ENCODE results near the gene SERPINB1.
"Not testable (repeated sequence)": the region's sequence is repeated elsewhere in the genome, so short reads cannot be mapped to it uniquely, and the experiment has no call there.

The SERPINB1 gene

DNA sequence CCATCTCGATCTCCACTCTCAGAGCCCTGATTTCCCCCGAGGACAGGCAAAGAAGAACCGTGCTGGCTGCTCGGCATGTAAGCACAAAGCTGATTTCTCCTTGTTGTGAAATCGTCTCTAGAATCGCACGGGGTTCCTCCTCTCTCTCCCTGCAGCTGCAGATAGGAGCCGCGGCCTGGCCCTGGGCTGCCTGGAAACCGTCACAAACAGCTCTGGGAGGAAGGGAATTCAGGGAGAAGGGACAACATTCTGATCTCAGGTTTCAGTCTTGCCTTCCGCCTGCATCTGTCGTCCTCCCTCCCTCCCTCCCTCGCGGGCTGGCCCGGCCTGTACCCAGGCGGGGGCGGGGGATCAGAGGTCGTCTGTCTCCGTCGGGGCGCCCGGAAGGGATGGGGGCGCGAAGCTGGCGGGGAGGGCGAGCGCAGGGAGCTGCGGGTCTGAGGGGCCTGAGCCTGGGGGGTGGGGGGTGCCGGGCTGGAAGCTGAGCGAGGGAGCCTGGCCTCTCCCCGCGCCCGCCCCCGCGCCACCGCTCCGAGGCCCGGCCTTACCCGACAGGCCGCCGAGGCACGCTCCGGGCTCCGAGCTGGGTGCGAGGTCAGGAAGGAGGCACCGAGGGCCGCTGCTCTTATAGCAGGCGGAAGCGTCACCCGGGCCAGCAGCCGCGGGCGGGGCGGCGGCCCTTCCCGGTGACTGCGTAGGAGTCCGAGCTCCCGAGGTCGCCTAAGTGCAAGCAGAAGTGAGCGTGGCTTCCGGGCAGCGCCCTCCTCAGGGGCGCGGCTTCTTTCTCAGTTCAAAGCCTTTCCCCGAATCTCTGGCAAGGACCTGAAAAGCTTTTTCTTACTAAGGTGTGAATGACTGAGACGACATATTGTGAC lies at the start of gene SERPINB1:
Gene SERPINB1 (minus strand): TSS at position 600 of the 875 bp plus-strand sequence. CDS start 1,277 bp downstream, outside the sequence.
- DNase-seq = peak; percentile 69 to 74

DNA sequence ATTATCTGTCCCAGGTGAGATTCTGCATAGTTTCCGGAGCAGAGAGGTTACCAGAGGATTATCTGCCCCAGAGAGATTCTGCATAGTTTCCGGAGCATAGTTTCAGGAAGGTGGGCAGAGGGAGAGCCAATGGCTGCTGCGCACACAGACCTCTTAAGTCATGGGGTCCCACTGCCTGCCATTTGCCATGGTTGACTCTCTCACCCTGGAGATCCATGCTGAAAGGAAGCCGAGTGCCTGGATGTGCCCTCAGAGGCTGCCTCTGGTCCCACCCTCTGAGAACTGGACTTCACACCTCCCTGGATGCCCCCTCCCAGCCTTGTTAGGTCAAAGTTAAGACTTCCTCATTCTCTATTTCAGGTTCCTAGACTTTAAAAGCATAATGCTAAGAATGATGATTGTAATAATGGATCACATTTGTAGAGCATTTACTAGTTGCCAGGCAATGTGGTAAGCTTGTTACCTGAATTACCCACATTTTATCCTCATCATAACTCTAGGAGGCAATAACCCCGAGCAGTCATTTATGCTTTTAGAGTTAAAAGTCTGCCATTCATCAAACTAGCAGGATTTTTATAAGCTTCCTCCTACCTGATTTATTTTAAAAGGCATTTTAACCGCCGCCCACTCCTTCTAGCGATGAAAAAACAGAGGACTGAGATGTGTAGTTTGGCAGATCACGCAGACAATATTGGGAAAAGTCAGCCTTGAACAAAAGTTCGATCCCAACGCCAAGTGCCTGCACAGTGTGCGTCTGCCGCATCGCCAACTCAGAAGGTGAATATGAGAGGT lies 49.5 kb upstream of the SERPINB1 start:
- DNase-seq = no peak

DNA sequence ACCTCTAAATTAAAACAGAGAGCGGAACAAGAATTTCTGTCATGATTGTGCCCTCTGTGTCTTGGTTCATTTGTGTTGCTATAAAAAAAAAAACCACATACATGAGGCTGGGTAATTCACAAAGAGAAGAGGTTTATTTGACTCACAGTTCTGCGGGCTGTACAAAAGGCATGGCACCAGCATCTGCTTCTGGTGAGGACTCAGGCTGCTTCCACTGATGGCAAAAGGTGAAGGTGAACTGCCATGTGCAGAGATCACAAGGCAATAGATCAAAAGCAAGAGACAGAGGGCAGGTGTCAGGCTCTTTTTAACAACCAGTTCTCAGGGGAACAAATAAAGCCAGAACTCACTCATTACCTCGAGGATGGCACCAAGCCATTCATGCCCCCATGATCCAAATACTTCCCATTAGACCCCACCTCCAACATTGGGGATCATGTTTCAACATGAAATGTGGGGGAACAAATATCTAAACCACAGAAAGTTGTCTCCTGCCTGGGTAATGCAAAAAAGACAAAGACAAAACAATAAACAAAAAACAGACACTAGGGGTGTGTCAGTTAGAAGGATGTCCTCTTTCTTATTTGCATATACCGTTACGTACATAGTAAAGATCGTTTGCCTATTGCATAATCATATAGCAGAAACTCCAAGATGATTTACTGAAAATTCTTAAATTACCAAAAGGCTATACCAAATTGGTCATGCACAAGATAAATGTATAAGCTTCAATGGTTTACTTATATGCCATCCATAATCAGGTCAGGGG lies 44.5 kb upstream of the SERPINB1 start:
- DNase-seq = no peak

DNA sequence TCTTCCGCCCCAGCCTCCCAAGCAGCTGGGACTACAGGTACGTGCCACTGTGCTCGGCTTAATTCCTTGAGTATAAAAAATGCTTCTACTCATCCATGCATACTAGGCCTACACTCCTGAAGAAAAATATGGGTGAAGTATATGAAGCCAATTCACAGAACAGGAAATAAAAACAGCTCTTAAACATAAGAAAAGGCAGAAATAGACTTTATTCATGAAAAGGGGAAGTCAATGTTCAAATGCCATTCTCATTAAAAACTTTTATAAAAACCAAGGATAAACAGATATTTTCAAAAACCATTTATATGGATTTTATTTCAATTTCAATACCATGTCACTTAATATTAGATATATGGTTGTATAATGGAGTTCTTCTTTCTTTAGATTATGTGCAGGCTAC lies 43.1 kb upstream of the SERPINB1 start:
- no peak for DNase-seq

DNA sequence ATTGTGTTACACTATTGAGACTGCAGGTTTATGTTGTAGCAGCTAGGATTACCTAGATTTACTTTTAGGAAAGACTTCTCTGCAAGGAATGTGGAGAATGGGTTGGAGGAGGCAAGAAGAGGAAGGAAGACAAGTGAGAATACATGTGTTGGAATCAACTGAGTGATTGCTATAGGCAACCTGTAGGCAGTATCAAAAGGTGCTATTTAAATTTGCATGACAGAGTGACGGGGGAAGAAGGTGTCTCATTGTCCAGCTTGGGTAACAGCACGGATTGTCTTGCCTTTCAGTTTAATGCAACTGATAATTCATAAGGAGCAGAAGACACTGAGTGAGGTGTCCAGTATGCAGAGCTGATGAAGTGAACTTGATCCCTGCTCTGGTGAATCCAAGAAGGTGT lies 42.0 kb upstream of the SERPINB1 start:
- DNase-seq = no peak

DNA sequence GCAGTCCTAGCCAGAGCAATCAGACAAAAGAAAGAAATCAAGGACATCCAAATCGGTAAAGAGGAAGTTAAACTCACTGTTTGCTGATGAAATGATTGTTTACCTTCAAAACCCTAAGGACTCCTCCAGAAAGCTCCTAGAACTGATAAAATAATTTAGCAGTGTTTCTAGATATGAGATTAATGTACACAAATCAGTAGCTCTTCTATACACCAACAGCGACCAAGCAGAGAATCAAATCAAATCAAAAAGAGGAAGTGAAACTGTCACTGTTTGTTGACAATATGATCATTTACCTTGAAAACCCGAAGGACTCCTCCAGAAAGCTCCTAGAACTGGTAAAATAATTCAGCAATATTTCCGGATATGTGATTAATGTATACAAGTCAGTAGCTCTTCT lies 39.8 kb upstream of the SERPINB1 start:
- DNase-seq = no peak

DNA sequence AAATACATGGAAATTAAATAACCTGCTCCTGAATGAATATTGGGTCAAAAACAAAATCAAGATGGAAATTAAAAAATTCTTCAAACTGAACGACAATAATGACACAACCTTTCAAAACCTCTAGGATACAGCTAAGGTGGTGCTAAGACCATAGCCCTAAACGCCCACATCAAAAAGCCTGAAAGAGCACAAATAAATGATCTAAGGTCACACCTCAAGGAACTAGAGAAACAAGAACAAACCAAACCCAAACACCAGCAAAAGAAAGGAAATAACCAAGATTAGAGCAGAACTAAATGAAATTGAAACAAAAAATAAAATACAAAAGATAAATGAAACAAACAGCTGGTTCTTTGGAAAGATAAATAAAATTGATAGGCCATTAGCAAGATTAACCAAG lies 38.5 kb upstream of the SERPINB1 start:
- not testable (repeated sequence) for DNase-seq

DNA sequence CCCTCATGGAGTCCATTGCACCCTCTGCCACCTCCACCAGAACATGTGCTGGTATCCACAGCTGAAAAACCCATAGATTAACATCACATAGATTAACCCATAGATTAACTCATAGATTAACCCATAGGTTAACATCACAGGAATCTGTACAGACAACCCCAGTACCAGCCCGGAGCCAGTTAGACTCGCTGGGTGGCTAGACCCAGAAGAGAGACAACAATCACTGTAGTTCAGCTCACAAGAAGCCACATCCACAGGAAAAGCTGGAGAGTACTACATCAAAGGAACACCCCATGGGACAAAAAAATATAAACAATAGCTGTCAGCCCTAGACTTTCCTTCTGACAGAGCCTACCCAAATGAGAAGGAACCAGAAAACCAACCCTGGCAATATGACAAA lies 36.3 kb upstream of the SERPINB1 start:
- DNase-seq = no peak

DNA sequence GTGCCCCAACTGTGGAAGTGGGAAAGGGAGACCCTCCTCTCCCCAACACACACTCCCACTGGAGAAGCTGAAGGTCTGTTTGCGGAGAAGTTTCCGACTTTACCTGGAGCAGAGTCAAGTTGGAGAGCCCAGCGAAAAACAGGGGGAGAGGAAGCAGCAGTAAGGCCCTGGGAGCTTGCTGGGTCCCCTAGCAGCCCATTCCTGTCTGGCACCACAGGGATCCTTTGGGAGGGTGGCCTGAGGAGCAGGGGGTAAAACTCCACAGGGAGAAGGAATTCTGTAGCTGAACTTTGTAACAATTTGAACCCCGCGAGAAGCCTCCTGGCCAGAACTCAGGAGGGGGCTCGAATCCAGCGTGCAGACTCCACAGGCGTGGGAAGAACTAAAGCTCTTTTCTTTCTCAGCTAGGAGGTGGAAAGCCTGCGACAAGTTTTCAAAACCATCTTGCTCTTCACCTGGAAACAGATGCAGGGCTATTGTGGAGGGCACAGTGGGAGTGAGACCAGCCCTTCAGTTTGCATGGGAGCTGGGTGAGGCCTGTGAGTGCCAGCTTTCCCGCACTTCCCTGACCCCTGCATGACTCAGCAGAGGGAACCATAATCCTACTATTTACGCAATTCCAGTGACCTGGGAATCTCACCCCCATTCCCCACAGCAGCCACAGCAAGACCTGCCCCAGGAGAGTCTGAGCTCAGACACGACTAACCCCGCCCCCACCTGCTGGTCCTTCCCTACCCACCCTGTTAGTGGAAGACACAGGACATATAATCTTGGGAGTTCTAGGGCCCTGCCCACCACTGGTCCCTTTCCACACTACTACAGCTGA lies 35.6 kb upstream of the SERPINB1 start:
- no peak for DNase-seq

DNA sequence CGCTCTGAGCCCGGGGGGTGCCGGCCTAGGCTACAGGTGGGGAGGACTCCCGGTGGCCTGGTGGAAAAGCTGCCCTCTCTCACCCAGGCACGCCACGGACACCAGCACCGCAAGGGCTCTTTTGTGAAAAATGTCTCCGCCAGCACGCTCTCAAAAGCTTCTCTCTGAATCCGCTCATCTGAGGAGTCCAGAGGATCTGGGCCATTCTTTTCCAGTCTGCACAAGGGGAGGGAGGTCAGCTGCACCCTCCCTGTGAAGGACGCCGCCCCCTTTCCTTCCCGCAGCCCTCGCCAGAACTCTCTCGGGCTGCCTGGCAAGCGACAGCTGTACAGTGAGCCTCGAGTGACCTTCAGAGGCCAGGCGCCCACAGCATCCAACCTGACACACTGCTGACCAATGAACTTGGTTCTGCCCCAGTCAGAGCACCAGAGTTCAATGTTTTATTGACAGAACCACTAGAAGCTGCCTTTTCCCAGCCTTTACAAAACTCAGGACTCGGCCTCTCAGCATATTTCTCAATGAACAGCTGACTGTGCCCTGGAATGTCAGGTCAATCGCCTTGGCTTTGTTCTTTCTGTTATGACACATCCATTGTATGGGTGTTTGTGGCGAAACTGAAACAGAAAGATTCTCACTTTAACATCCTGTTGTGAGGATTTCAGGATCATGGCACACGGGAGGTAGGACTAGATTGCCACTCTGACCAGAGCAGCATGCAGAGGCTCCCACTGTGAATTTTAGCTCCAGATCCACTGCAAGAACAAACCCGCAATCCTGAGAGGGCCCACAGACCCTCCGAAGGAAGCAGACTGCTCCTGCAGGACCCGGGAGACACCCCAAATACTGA lies 34.8 kb upstream of the SERPINB1 start:
- no peak for DNase-seq

DNA sequence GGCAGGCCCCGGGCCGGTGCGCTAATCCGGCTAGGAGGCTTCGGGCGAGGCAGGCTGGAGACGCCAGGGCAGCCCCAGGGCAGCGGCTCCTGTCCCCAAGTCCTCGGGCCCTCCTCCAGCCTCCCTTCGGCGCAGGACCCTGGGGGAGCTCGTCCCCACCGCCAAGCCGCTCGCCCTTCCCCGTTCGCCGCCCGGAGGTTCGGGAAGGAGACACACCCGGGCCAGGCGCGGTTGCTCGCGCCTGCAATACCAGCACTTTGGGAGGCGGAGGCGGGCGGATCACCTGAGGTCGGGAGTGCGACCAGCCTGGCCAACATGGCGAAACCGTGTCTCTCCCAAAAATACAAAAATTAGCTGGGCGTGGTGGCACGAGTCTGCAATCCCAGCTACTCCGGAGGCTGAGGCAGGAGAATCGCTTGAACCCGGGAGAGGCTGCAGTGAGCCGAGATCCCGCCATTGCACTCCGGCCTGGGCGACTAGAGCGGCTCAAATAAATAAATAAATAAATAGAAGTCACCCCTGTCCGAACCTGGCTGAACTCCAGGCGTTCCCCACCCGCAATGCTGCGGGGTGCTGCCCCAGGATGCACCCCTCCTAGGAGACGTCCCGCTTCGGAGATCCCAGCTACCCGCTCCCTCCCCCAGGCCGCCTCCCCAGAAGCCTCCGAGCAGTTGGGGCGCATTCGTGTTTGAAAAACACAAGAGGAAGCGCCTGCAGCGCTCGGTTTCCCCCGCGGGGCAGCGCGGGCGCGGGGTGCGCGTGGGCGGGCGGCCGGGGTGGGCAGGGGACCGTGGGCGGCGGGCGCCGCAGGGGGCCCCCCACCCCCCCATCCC lies 33.9 kb upstream of the SERPINB1 start:
- DNase-seq = peak; percentile 39 to 43

DNA sequence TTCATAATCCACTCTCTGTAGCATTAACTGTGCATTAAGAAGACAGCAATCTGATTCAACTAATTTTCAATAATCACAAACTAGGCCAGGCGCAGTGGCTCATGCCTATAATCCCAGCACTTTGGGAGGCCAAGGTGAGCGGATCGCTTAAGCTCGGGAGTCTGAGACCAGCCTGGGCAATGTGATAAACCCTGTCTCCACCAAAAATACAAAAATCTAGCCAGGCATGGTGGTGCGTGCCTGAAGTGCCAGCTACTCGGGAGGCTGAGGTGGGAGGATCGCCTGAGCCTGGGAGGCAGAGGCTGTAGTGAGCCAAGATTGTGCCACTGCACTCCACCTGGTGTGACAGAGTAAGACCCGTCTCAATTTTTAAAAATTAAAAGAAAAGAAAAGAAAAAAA lies 32.0 kb upstream of the SERPINB1 start:
- DNase-seq = no peak

DNA sequence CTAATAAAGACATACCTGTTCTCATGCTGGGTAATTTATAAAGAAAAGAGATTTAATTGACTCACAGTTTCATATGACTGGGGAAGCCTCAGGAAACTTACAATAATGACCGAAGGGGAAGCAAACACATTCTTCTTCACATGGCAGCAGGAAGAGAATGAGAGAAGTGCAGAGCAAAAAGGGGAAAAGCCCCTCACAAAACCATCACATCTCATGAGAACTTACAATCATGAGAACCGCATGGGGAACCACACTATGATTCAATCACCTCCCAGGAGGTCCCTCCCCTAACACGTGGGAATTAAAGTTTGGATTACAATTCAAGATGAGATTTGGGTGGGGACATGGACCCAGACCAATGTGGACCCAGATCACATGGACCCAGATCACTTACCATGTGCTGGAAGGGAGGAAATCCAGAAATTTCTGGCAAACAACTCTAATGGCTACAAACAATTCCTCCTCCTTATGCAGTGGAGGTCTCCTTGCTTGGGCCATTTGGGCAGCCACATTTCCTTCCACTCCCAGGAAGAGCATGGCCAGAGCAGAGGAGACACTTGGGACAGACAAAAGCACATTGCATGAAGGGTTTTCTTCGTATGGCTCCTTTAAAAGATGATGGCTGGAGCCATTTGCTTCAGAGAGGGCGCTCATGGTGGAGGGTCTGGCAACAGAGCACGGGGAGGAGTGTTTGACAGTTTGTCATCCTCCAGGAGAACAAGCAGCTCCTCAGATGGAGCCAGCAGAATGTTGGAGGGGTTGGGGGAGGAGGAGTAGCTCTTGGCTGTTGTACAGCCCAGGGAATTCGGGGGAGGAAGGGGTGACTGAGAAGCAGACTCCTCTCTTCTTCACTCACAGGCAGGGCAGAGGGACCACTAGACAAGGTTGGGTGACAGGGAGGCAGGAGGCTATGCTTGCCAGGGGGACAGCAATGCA lies 31.0 kb upstream of the SERPINB1 start:
- DNase-seq = no peak

DNA sequence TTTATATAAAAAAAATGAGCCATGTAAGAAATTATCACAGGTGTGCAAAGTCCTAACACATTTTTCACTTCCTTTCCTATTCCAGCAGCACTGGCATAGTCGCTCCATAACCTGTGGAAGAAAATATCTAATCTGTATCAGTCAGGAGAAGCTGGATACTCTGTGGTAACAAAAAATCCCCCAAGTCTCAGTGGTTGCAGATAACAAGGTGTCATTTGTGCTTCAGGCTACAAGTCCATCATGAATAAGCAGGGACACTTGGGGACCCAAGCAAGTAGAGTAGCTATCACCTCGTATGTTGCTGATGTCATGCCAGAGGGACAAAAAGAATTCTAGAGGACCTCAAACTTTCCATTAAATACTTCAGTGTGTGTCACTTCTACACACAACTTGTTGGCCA lies 30.3 kb upstream of the SERPINB1 start:
- no peak for DNase-seq

DNA sequence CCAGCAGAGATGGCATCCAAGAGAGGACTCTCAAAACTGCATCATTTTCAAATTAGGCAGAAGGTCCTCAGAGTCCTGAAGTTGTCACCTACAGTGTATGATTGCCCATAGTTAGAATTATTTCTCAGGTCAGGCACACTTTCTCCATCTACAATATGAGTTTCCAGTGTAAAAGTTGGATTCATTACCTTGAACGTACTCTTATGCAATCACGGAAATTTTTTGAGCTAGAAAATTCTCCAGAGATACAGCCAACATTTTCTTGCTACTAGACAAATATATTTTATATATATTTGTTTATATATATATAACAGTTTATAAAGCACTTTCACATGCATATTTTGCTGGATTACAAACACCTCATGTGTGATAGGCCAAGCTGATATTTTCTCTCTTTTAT lies 29.4 kb upstream of the SERPINB1 start:
- DNase-seq = no peak

DNA sequence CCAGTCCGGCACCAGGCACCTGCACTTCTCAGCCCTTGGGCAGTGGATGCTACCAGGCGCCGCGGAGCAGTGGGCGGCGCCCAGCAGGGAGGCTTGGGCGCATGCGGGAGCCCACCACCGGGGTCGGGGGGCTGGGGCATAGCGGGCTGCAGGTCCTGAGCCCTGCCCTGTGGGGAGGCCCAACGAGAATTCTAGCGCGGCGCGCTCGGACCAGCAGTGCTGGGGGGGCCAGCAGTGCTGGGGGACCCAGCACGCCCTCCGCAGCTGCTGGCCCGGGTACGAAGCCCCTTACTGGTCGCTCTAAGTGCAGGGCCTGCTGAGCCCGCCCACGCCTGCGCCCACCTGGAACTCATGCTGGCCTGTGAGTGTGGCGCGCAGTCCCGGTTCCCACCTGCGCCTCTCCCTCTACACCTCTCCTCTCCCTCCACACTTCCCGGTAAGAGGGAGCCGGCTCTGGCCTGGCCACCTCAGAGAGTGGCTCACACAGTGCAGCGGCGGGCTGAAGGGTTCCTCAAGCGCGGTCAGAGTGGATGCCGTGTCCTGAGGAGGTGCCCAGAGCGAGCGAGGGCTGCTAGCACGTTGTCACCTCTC lies 28.5 kb upstream of the SERPINB1 start:
- DNase-seq = no peak

DNA sequence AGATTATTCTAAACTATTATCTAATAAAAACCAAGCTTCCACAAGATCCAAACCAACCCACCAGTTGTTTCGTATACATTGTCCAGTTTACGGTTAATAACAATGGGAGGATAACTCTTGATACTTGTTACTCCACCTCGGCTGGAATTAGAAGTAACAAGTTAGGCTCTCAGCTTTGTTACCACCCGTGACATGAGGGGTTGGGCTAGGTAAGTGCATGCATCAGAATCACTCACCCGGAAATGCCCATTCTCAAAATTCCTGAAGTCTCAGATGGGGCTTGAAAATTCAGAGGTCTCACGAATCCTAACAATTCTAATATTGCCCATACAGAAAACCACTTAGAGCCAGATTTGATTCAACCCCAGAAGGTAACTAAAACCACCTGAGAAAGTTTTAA lies 27.0 kb upstream of the SERPINB1 start:
- no peak for DNase-seq

DNA sequence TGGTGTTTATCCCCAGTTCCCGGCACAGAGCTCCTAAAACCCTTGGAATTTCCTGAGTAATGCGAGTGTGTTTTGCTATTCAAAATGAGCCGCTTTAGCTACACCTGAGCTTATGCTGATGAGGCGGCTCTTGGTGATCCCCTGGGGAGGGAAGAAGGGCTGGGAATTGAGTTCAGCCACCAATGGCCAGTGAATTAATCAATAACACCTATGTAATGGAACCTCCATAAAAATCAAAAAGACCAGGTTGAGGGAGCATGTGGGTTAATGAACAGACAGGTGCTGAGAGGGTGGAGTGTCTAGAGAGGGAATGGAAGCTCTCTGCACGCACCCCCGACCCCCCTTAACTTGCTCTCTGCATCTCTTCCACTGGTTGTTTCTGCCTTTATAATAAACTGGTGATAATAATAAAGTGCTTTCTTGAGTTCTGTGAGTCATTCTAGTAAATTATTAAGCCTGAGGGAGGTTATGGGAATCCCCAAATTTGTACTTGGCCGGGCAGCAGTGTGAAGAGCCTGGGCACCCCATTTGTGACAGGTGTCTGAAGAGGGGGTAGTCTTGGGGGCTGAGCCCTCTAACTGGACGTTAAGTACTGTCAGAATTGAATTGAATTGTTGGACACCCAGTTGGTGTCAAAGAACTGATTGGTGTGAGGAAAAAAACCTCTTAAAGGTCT lies 24.6 kb upstream of the SERPINB1 start:
- no peak for DNase-seq
